SH-SY5Y (cell line): ENCODE measurements around the gene PIK3AP1.

Experiments
- GATA2 ChIP-seq: IDR thresholded peaks from 2 replicates; pipeline ENCODE4 v1.6.1; 2011; ENCODE audit warnings: mild to moderate bottlenecking, low read depth, low read length
- GATA3 ChIP-seq: IDR thresholded peaks from 2 replicates; pipeline ENCODE4 v1.6.1; 2011; ENCODE audit warnings: low read depth, mild to moderate bottlenecking, low read length, moderate library complexity

- TF ChIP-seq GATA2: no peak
- no peak for TF ChIP-seq GATA3
Observed at GRCh38 chr10:96657385-96657784, 62.9 kb downstream of the PIK3AP1 start.
